HepG2 (cell line): Measurements from ENCODE around the gene FAM98A. TPM values are rescaled to one million over a fixed set of nuclear protein-coding genes. Genes with fewer than 3 reads are reported as not detected.

Experiments
- ATF2 ChIP-seq: sonication (generic); formaldehyde crosslinking; IDR thresholded peaks from 2 replicates; pipeline ENCODE4 v1.4.0; 2020; ENCODE audit warnings: missing genetic modification reagents
- CEBPZ ChIP-seq: IDR thresholded peaks from 2 replicates; pipeline ENCODE4 v1.6.1; 2012; ENCODE audit warnings: low read length, improper control_type of control experiment
- ESRRA ChIP-seq: sonication (generic); formaldehyde crosslinking; IDR thresholded peaks from 2 replicates; pipeline ENCODE4 v1.5.1; 2020; ENCODE audit warnings: mild to moderate bottlenecking, low read depth, missing genetic modification reagents
- FOXA1 ChIP-seq, 2 experiments: fragments of 450-650 bp in 1 of 2; sonication (generic) in 1 of 2; formaldehyde crosslinking in 1 of 2; IDR thresholded peaks; 2 replicates each; pipeline versions ENCODE4 v1.4.0 to v1.6.1; 2016 to 2020; ENCODE audit warnings: missing genetic modification reagents in 1 of 2
- FOXA3 ChIP-seq: IDR thresholded peaks from 2 replicates; pipeline ENCODE4 v1.6.1; 2016; ENCODE audit warnings: missing genetic modification reagents, missing compliant biosample characterization
- HIVEP1 ChIP-seq: sonication (generic); formaldehyde crosslinking; IDR thresholded peaks from 2 replicates; pipeline ENCODE4 v1.4.0; 2020; ENCODE audit warnings: mild to moderate bottlenecking, missing genetic modification reagents
- NFIC ChIP-seq: IDR thresholded peaks from 2 replicates; pipeline ENCODE4 v1.6.1; 2012; ENCODE audit warnings: mild to moderate bottlenecking, low read length, inconsistent platforms
- NFYB ChIP-seq: sonication (generic); formaldehyde crosslinking; IDR thresholded peaks from 2 replicates; pipeline ENCODE4 v1.4.0; 2020; ENCODE audit warnings: missing genetic modification reagents
- NRL ChIP-seq: sonication (generic); formaldehyde crosslinking; IDR thresholded peaks from 2 replicates; pipeline ENCODE4 v1.5.0; 2020; ENCODE audit warnings: missing genetic modification reagents, mild to moderate bottlenecking, moderate library complexity, borderline replicate concordance
- SAP130 ChIP-seq: IDR thresholded peaks from 2 replicates; pipeline ENCODE4 v1.6.1; 2016; ENCODE audit warnings: low read depth
- SKI ChIP-seq: fragments of 450-650 bp; IDR thresholded peaks from one replicate; pipeline ENCODE4 v1.6.1; 2018; ENCODE audit warnings: mild to moderate bottlenecking; ENCODE audit not compliant: partially characterized antibody
- SMAD3 ChIP-seq: sonication (generic); formaldehyde crosslinking; IDR thresholded peaks from 2 replicates; pipeline ENCODE4 v1.4.0; 2020; ENCODE audit warnings: missing genetic modification reagents
- SNAI1 ChIP-seq: sonication (generic); formaldehyde crosslinking; IDR thresholded peaks from 2 replicates; pipeline ENCODE4 v1.5.0; 2020; ENCODE audit warnings: mild to moderate bottlenecking, missing genetic modification reagents, borderline replicate concordance
- WIZ ChIP-seq: sonication (generic); formaldehyde crosslinking; IDR thresholded peaks from 2 replicates; pipeline ENCODE4 v1.5.1; 2020; ENCODE audit warnings: mild to moderate bottlenecking, missing genetic modification reagents
- ZFP41 ChIP-seq: sonication (generic); formaldehyde crosslinking; IDR thresholded peaks from 2 replicates; pipeline ENCODE4 v1.4.0; 2020; ENCODE audit warnings: mild to moderate bottlenecking, missing genetic modification reagents, borderline replicate concordance
- ZNF160 ChIP-seq: sonication (generic); formaldehyde crosslinking; IDR thresholded peaks from 2 replicates; pipeline ENCODE4 v1.8.0; 2022; ENCODE audit warnings: mild to moderate bottlenecking, inconsistent platforms, missing genetic modification reagents
- ZNF441 ChIP-seq: sonication (generic); formaldehyde crosslinking; IDR thresholded peaks from 2 replicates; pipeline ENCODE4 v1.7.0; 2021; ENCODE audit warnings: missing genetic modification reagents, borderline replicate concordance
- ZNF577 ChIP-seq: sonication (generic); formaldehyde crosslinking; IDR thresholded peaks from 2 replicates; pipeline ENCODE4 v1.4.0; 2020; ENCODE audit warnings: mild to moderate bottlenecking, low read depth, missing genetic modification reagents, borderline replicate concordance
- ZNF747 ChIP-seq: sonication (generic); formaldehyde crosslinking; IDR thresholded peaks from 2 replicates; pipeline ENCODE4 v1.8.1; 2023; ENCODE audit warnings: missing genetic modification reagents, mild to moderate bottlenecking, borderline replicate concordance
- ZNF768 ChIP-seq: sonication (generic); formaldehyde crosslinking; IDR thresholded peaks from 2 replicates; pipeline ENCODE4 v1.4.0; 2020; ENCODE audit warnings: missing genetic modification reagents
- ZSCAN25 ChIP-seq: sonication (generic); formaldehyde crosslinking; IDR thresholded peaks from 2 replicates; pipeline ENCODE4 v1.8.0; 2022; ENCODE audit warnings: mild to moderate bottlenecking, missing genetic modification reagents
- polyA plus RNA-seq, 8 experiments: library from polyadenylated mRNA; depleted of rRNA in 3 of 8; stranded (reverse) in 7 of 8; unstranded in 1 of 8; fragments of >200 nt; fragmentation: Illumina TruSeq in 4 of 8; extraction: Trizol in 4 of 8; gene quantifications; 2 replicates each; pipeline versions ENCODE4 v1.2.1 to v1.2.3, GENCODE V29; 2011 to 2016; ENCODE audit warnings: low read depth in 4 of 8, missing spikeins in 1 of 8, mixed read lengths in 1 of 8; ENCODE audit not compliant: insufficient read depth in 1 of 8
- total RNA-seq, 5 experiments: library from RNA; depleted of rRNA; stranded (reverse); fragments of >200 nt; fragmentation: Illumina TruSeq; extraction: Trizol; gene quantifications; 2 replicates each; pipeline ENCODE4 v1.2.3, GENCODE V29; 2016; ENCODE audit warnings: low read depth in 1 of 5

Gene FAM98A
- total and polyA plus RNA-seq, 2 of the 13 experiments (the other 11 are each of a cell fraction or from before 2014, with no cell fraction given): 44.0 to 61.4 TPM

- TF ChIP-seq FOXA1 (IDR thresholded peaks at IDR 0.05) (no peak), FOXA1 (CRISPR knock-in tag; IDR thresholded peaks at IDR 0.05) (0 out of 2 replicates have a peak, but pooled peaks have one; percentile 18), ATF2 (CRISPR knock-in tag) (peak; percentile 65), NFYB (CRISPR knock-in tag) (peak; percentile 51), FOXA3 (CRISPR knock-in tag) (peak; percentile 58; the same call in 1 of the 2 replicates), SAP130 (peak; percentile 85), ZFP41 (CRISPR knock-in tag) (0 out of 2 replicates have a peak, but pooled peaks have one; percentile 62), WIZ (CRISPR knock-in tag) (peak; percentile 58; the same call in 1 of the 2 replicates), HIVEP1 (CRISPR knock-in tag) (peak; percentile 62; the same call in 1 of the 2 replicates), SNAI1 (CRISPR knock-in tag) (0 out of 2 replicates have a peak, but pooled peaks have one; percentile 35), ZSCAN25 (peak; percentile 95), ZNF160 (CRISPR knock-in tag) (peak; percentile 62; the same call in 1 of the 2 replicates), ESRRA (CRISPR knock-in tag) (no peak), SKI (peak; percentile 15), NFIC (no peak), CEBPZ (no peak), NRL (CRISPR knock-in tag) (peak; percentile 79), ZNF747 (CRISPR knock-in tag) (peak; percentile 92; the same call in 1 of the 2 replicates), ZNF577 (CRISPR knock-in tag) (no peak), ZNF768 (CRISPR knock-in tag) (0 out of 2 replicates have a peak, but pooled peaks have one; percentile 9), SMAD3 (0 out of 2 replicates have a peak, but pooled peaks have one; percentile 51), ZNF441 (CRISPR knock-in tag) (peak; percentile 77; the same call in 1 of the 2 replicates)
These were observed at the start of gene FAM98A (continued) for GRCh38 chr2:33599175-33599942.
